HepG2 (cell line): Measurements from ENCODE around the gene ARPC1B. TPM values are rescaled to one million over a fixed set of nuclear protein-coding genes. Genes with fewer than 3 reads are reported as not detected.

ENCODE experiments used
- ATAC-seq: fragments of 200-7000 bp; cut with Tn5 transposase; 3 replicates; pipeline ENCODE4 v1.9.1; 2020; ENCODE audit warnings: mild to moderate bottlenecking, moderate library complexity
- BruUV-seq: library from RNA; stranded (reverse); fragments of 400-500 nt; replicated peaks from 2 replicates; lab custom pipeline; 2021; lab: Mats Ljungman, UMichigan
- CTCF ChIA-PET: fragments of 300-600 bp; formaldehyde crosslinking; extraction: SDS; loops from one replicate; lab custom pipeline; 2021; ENCODE audit warnings: low total read pairs, inconsistent platforms, low intra/inter-chr PET ratio; lab: Yijun Ruan, JAX
- POLR2A ChIA-PET: fragments of 350-600 bp; sonication (Branson Sonifier 250); formaldehyde crosslinking; loops from one replicate; lab custom pipeline; 2020; ENCODE audit warnings: antibody characterized with exemption, inconsistent platforms; lab: Yijun Ruan, JAX
- DNase-seq: peaks from one replicate; pipeline ENCODE4 v3.0.0-alpha.2; 2015; ENCODE audit warnings: low spot score
- FAIRE-seq: peaks from 3 replicates; lab custom pipeline; 2011; peaks lifted over from hg19 to GRCh38; lab: Jason Lieb, UNC
- H2AFZ ChIP-seq: one replicate; pipeline ENCODE4 v1.6.1; 2011; ENCODE audit warnings: low read length, inconsistent platforms
- H3K27ac ChIP-seq: fragments of 300-600 bp; 3 replicates; pipeline ENCODE4 v1.8.0; 2011; ENCODE audit warnings: mixed run types, mild to moderate bottlenecking, mixed read lengths, low read length, inconsistent platforms; ENCODE audit not compliant: insufficient read depth; ENCODE audit errors: extremely low read length
- H3K27me3 ChIP-seq, 2 experiments: fragments of 200-600 bp in 1 of 2; 2 replicates in 1 of 2; 3 replicates in 1 of 2; pipeline versions ENCODE4 v1.6.0 to v1.8.0; 2011; ENCODE audit warnings: low read length in 2 of 2, mild to moderate bottlenecking in 2 of 2, moderate library complexity in 2 of 2, inconsistent platforms in 1 of 2; ENCODE audit not compliant: insufficient read depth in 2 of 2, control insufficient read depth in 1 of 2
- H3K36me3 ChIP-seq, 2 experiments: fragments of 200-600 bp in 1 of 2; replicated peaks in 1 of 2; 2 replicates in 1 of 2; 3 replicates in 1 of 2; pipeline versions ENCODE4 v1.5.1 to v1.8.0; 2011; ENCODE audit warnings: low read length in 2 of 2, inconsistent platforms in 1 of 2; ENCODE audit not compliant: insufficient read depth in 2 of 2, control insufficient read depth in 1 of 2
- H3K4me1 ChIP-seq: 2 replicates; pipeline ENCODE4 v1.5.1; 2012; ENCODE audit warnings: low read length, inconsistent platforms; ENCODE audit not compliant: insufficient read depth
- H3K4me2 ChIP-seq: 2 replicates; pipeline ENCODE4 v1.6.0; 2011; ENCODE audit warnings: low read depth, low read length, inconsistent platforms
- H3K4me3 ChIP-seq, 3 experiments: fragments of 200-600 bp in 1 of 3; sonication (generic), shearing (Covaris generic) in 1 of 3; replicated peaks in 1 of 3; 2 replicates each; pipeline ENCODE4 v1.5.1; 2011 to 2016; ENCODE audit warnings: low read length in 3 of 3, inconsistent platforms in 2 of 3, low read depth in 2 of 3, mild to moderate bottlenecking in 2 of 3, control low read depth in 1 of 3, mixed read lengths in 1 of 3; ENCODE audit not compliant: insufficient read depth in 1 of 3
- H3K79me2 ChIP-seq: one replicate; pipeline ENCODE4 v1.6.1; 2011; ENCODE audit warnings: low read length, inconsistent platforms; ENCODE audit not compliant: insufficient read depth
- H3K9ac ChIP-seq: 2 replicates; pipeline ENCODE4 v1.6.0; 2011; ENCODE audit warnings: mild to moderate bottlenecking, low read depth, low read length, inconsistent platforms; ENCODE audit not compliant: insufficient read depth
- H3K9me3 ChIP-seq: 2 replicates; pipeline ENCODE4 v1.5.1; 2012; ENCODE audit warnings: mild to moderate bottlenecking, low read length
- H4K20me1 ChIP-seq: 2 replicates; pipeline ENCODE4 v1.6.0; 2011; ENCODE audit warnings: inconsistent platforms, mild to moderate bottlenecking, low read length, moderate library complexity; ENCODE audit not compliant: insufficient read depth
- ATAD3A ChIP-seq: sonication (generic); formaldehyde crosslinking; IDR thresholded peaks from 2 replicates; pipeline ENCODE4 v1.4.0; 2020; ENCODE audit warnings: missing genetic modification reagents
- GPBP1L1 ChIP-seq: sonication (generic); formaldehyde crosslinking; IDR thresholded peaks from 2 replicates; pipeline ENCODE4 v1.5.0; 2020; ENCODE audit warnings: mild to moderate bottlenecking, missing genetic modification reagents
- HINFP ChIP-seq: sonication (generic); formaldehyde crosslinking; IDR thresholded peaks from 2 replicates; pipeline ENCODE4 v1.4.0; 2020; ENCODE audit warnings: low read depth, mild to moderate bottlenecking, missing genetic modification reagents
- KAT7 ChIP-seq: IDR thresholded peaks from 2 replicates; pipeline ENCODE4 v1.6.1; 2018; ENCODE audit warnings: borderline replicate concordance, missing compliant biosample characterization
- NCOA1 ChIP-seq: sonication (generic); formaldehyde crosslinking; IDR thresholded peaks from 2 replicates; pipeline ENCODE4 v1.9.0; 2021; ENCODE audit warnings: missing genetic modification reagents
- RCOR2 ChIP-seq: IDR thresholded peaks from 2 replicates; pipeline ENCODE4 v1.6.1; 2016; ENCODE audit warnings: missing biosample characterization, missing genetic modification reagents
- SNAPC4 ChIP-seq: sonication (generic); formaldehyde crosslinking; IDR thresholded peaks from 2 replicates; pipeline ENCODE4 v1.4.0; 2020; ENCODE audit warnings: mild to moderate bottlenecking, missing genetic modification reagents
- TP53 ChIP-seq: sonication (generic); formaldehyde crosslinking; conservative IDR thresholded peaks from 2 replicates; pipeline ENCODE4 v1.4.0; 2020; ENCODE audit warnings: missing genetic modification reagents
- ZBTB46 ChIP-seq: sonication (generic); formaldehyde crosslinking; IDR thresholded peaks from 2 replicates; pipeline ENCODE4 v1.4.0; 2020; ENCODE audit warnings: mild to moderate bottlenecking, missing genetic modification reagents, borderline replicate concordance
- ZNF138 ChIP-seq: sonication (generic); formaldehyde crosslinking; IDR thresholded peaks from 2 replicates; pipeline ENCODE4 v1.5.0; 2020; ENCODE audit warnings: mild to moderate bottlenecking, low read depth, missing genetic modification reagents
- ZNF260 ChIP-seq: sonication (generic); formaldehyde crosslinking; IDR thresholded peaks from 2 replicates; pipeline ENCODE4 v1.4.0; 2020; ENCODE audit warnings: missing genetic modification reagents, low read depth, mild to moderate bottlenecking, borderline replicate concordance
- ZNF383 ChIP-seq: sonication (generic); formaldehyde crosslinking; IDR thresholded peaks from 2 replicates; pipeline ENCODE4 v1.4.0; 2020; ENCODE audit warnings: missing genetic modification reagents, mild to moderate bottlenecking, borderline replicate concordance
- ZNF879 ChIP-seq: sonication (generic); formaldehyde crosslinking; IDR thresholded peaks from 2 replicates; pipeline ENCODE4 v1.8.1; 2023; ENCODE audit warnings: missing genetic modification reagents
- WGBS: methylation state at CpG from one replicate; pipeline ENCODE4 v1.1.6; 2017; ENCODE audit warnings: low lambda C conversion rate; 5-methylcytosine and 5-hydroxymethylcytosine counted together
- in situ Hi-C: cut with HindIII; loops from 2 replicates; pipeline ENCODE4 v1.10.0; 2017; ENCODE audit warnings: low pct_unique_long_range_greater_than_20kb; ENCODE audit not compliant: extremely low pct_ligation_motif_present
- intact Hi-C: fragments of 100-400 bp; cut with micrococcal nuclease; formaldehyde crosslinking; loops from one replicate; pipeline ENCODE4 v1.10.0; 2022; ENCODE audit not compliant: unreplicated experiment
- polyA plus RNA-seq, 8 experiments: library from polyadenylated mRNA; depleted of rRNA in 3 of 8; stranded (reverse) in 7 of 8; unstranded in 1 of 8; fragments of >200 nt; fragmentation: Illumina TruSeq in 4 of 8; extraction: Trizol in 4 of 8; gene quantifications; 2 replicates each; pipeline versions ENCODE4 v1.2.1 to v1.2.3, GENCODE V29; 2011 to 2016; ENCODE audit warnings: low read depth in 4 of 8, missing spikeins in 1 of 8, mixed read lengths in 1 of 8; ENCODE audit not compliant: insufficient read depth in 1 of 8
- total RNA-seq, 5 experiments: library from RNA; depleted of rRNA; stranded (reverse); fragments of >200 nt; fragmentation: Illumina TruSeq; extraction: Trizol; gene quantifications; 2 replicates each; pipeline ENCODE4 v1.2.3, GENCODE V29; 2016; ENCODE audit warnings: low read depth in 1 of 5

The ARPC1B gene
- total and polyA plus RNA-seq, 2 of the 13 experiments (the other 11 are each of a cell fraction or from before 2014, with no cell fraction given) = 72.9 to 89.1 TPM

- Histone ChIP-seq H3K27ac (no peak overlapping the region), H3K79me2 (peaks cover 5% of the 10 kb centered on the region), H4K20me1 (no peaks in the 10 kb centered on the region), H3K36me3 (peaks cover 44 to 89% of the 10 kb centered on the region in 2 experiments), H3K9me3 (no peaks in the 10 kb centered on the region), H2AFZ (no peak overlapping the region), H3K4me3 (no peak overlapping the region), H3K4me1 (no peaks in the 10 kb centered on the region), H3K27me3 (no peaks in the 10 kb centered on the region), H3K4me2 (no peak overlapping the region), H3K9ac (no peak overlapping the region)
- DNase-seq (no peak), FAIRE-seq (no peak), ATAC-seq (no peak; the same call in 2 of the 3 replicates)
- TF ChIP-seq ZNF879 (CRISPR knock-in tag) (no peak), ZNF260 (CRISPR knock-in tag) (no peak), SNAPC4 (CRISPR knock-in tag) (no peak), KAT7 (CRISPR knock-in tag) (no peak), ATAD3A (CRISPR knock-in tag) (no peak), ZBTB46 (no peak), ZNF138 (CRISPR knock-in tag) (no peak), RCOR2 (CRISPR knock-in tag) (no peak), TP53 (CRISPR knock-in tag) (no peak), GPBP1L1 (no peak), HINFP (CRISPR knock-in tag) (no peak), NCOA1 (CRISPR knock-in tag) (no peak), ZNF383 (CRISPR knock-in tag) (no peak)
- intact Hi-C loops (no loop called here), in situ Hi-C loops (no loop called here)
- WGBS = 100% methylated on average over 1 of the region's 6 CpGs
- ChIA-PET CTCF (no interaction called here), POLR2A (interaction anchor here (1.6 to 1.7 kb wide), 2 partner anchors 9 to 19 kb away, joined by 4 to 5 read pairs; partner anchors contain the start of genes BUD31 and PDAP1)
- BruUV-seq = no TSS peak
Observed at GRCh38 chr7:99399597-99399996, 25.1 kb downstream of the ARPC1B start.
